H1 (cell line): ENCODE results near the gene TEX264.

Source experiments
- CBX8 ChIP-seq: fragments of 300-800, 300-1000 bp; sonication (generic); IDR thresholded peaks from 2 replicates; pipeline ENCODE4 v1.7.1; 2016; ENCODE audit warnings: low read depth, low read length, borderline replicate concordance
- CHD1 ChIP-seq: IDR thresholded peaks from 2 replicates; pipeline ENCODE4 v1.6.1; 2012; ENCODE audit warnings: low read depth, low read length, improper control_type of control experiment
- EZH2 ChIP-seq: fragments of 200-600 bp; sonication (generic); IDR thresholded peaks from 2 replicates; pipeline ENCODE4 v1.7.1; 2012; ENCODE audit warnings: low read depth, mild to moderate bottlenecking, moderate library complexity, low read length, inconsistent platforms; ENCODE audit not compliant: severe bottlenecking
- FOSL1 ChIP-seq: IDR thresholded peaks from 2 replicates; pipeline ENCODE4 v1.6.1; 2011; ENCODE audit warnings: mild to moderate bottlenecking, low read depth, low read length, moderate library complexity; ENCODE audit not compliant: insufficient read depth
- HDAC2 ChIP-seq, 2 experiments: fragments of 300-600 bp in 1 of 2; sonication (generic) in 1 of 2; IDR thresholded peaks; 2 replicates each; pipeline ENCODE4 v1.6.1; 2011 to 2012; ENCODE audit warnings: low read depth in 2 of 2, low read length in 2 of 2, mild to moderate bottlenecking in 2 of 2, moderate library complexity in 2 of 2, borderline replicate concordance in 1 of 2, inconsistent platforms in 1 of 2
- NRF1 ChIP-seq: IDR thresholded peaks from 2 replicates; pipeline ENCODE4 v1.6.1; 2011; ENCODE audit warnings: mild to moderate bottlenecking, low read depth, low read length, improper control_type of control experiment
- POLR2A ChIP-seq, 2 experiments: IDR thresholded peaks; 1 replicate in 1 of 2; 2 replicates in 1 of 2; pipeline ENCODE4 v1.6.1; 2011; ENCODE audit warnings: low read depth in 2 of 2, low read length in 2 of 2, mild to moderate bottlenecking in 2 of 2; ENCODE audit errors: control extremely low read depth in 1 of 2
- POLR2AphosphoS5 ChIP-seq: IDR thresholded peaks from 2 replicates; pipeline ENCODE4 v1.6.1; 2011; ENCODE audit warnings: low read depth, low read length
- RBBP5 ChIP-seq: IDR thresholded peaks from 2 replicates; pipeline ENCODE4 v1.7.1; 2012; ENCODE audit warnings: low read depth, mild to moderate bottlenecking, inconsistent platforms, low read length, moderate library complexity, borderline replicate concordance
- RFX5 ChIP-seq: IDR thresholded peaks from 2 replicates; pipeline ENCODE4 v1.6.1; 2011; ENCODE audit warnings: low read depth, low read length, improper control_type of control experiment, borderline replicate concordance
- TF ChIP-seq, protein P1 (sequence below), 3 experiments: IDR thresholded peaks; 1 replicate in 2 of 3; 2 replicates in 1 of 3; pipeline versions ENCODE4 v1.5.1 to v1.6.1; 2011; ENCODE audit warnings: low read length in 3 of 3, mild to moderate bottlenecking in 3 of 3, inconsistent platforms in 2 of 3, low read depth in 1 of 3, moderate library complexity in 1 of 3; ENCODE audit not compliant: insufficient read depth in 1 of 3; ENCODE audit errors: control extremely low read depth in 1 of 3

DNA sequence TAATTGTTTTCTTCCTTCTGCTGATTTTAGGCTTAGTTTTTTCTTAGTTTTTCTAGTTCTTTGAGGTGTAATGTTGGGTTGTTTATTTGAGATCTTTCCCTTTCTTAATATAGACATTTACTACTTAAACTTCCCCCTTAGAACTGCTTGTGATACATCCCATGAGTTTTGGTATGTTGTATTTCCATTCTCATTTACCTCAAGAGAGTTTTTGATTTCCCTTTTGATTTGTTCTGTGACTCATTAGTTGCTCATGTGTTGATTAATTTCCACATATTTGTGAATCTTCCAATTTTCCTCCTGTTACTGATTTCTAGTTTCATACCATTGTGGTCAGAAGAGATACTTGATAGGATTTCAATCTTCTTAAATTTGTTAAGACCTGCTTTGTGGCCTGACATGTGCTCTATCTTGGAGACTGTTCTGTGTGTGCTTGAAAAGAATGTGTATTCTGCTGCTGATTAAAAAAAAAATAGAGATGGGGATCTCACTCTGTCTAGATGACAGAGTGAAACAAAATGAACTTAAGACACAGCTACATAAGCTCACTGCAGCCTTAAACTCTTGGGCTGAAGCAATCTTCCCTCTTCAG, 58.1 kb downstream of the TEX264 start:
- TF ChIP-seq EZH2 (no peak), POLR2AphosphoS5 (no peak), CHD1 (no peak), FOSL1 (no peak), RFX5 (no peak), POLR2A (IDR thresholded peaks at IDR 0.05; ENCODE audit: control extremely low read depth in 1 of 2, low read depth in 2 of 2, low read length in 2 of 2) (no peak), NRF1 (no peak), CBX8 (no peak), HDAC2 (IDR thresholded peaks at IDR 0.05; ENCODE audit: borderline replicate concordance in 1 of 2, low read depth in 2 of 2, low read length in 2 of 2) (no peak), RBBP5 (no peak)
- TF ChIP-seq, protein P1, sequence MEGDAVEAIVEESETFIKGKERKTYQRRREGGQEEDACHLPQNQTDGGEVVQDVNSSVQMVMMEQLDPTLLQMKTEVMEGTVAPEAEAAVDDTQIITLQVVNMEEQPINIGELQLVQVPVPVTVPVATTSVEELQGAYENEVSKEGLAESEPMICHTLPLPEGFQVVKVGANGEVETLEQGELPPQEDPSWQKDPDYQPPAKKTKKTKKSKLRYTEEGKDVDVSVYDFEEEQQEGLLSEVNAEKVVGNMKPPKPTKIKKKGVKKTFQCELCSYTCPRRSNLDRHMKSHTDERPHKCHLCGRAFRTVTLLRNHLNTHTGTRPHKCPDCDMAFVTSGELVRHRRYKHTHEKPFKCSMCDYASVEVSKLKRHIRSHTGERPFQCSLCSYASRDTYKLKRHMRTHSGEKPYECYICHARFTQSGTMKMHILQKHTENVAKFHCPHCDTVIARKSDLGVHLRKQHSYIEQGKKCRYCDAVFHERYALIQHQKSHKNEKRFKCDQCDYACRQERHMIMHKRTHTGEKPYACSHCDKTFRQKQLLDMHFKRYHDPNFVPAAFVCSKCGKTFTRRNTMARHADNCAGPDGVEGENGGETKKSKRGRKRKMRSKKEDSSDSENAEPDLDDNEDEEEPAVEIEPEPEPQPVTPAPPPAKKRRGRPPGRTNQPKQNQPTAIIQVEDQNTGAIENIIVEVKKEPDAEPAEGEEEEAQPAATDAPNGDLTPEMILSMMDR (IDR thresholded peaks at IDR 0.05; ENCODE audit: control extremely low read depth in 1 of 3, insufficient read depth in 1 of 3, low read depth in 1 of 3, low read length in 3 of 3) = no peak
